Cardiac septum (tissue), 1 donor: Measurements from ENCODE around the gene ANXA2R. TPM values are rescaled to one million over a fixed set of nuclear protein-coding genes. Genes with fewer than 3 reads are reported as not detected.
"Not testable (repeated sequence)": the region's sequence is repeated elsewhere in the genome, so short reads cannot be mapped to it uniquely, and the experiment has no call there.

Source experiments
- DNase-seq: peaks from one replicate; pipeline ENCODE4 v3.0.0-alpha.2; 2020; ENCODE audit warnings: low spot score
- intact Hi-C: fragments of 100-400 bp; cut with DNase I; formaldehyde crosslinking; loops from one replicate; pipeline ENCODE4 v1.14.0; 2022
- total RNA-seq: library from RNA; stranded (reverse); fragmentation: NEBNext Ultra II Directional; extraction: Animal tissue kit (Norgen Biotek cat#: 25700); gene quantifications from one replicate; pipeline ENCODE4 v1.2.1, GENCODE V29; 2021
- donor health status: DM: no; HTN: no; CAD: no.

The ANXA2R gene
- total RNA-seq, 1 donor from 2014 or later = 1.2 TPM

DNA sequence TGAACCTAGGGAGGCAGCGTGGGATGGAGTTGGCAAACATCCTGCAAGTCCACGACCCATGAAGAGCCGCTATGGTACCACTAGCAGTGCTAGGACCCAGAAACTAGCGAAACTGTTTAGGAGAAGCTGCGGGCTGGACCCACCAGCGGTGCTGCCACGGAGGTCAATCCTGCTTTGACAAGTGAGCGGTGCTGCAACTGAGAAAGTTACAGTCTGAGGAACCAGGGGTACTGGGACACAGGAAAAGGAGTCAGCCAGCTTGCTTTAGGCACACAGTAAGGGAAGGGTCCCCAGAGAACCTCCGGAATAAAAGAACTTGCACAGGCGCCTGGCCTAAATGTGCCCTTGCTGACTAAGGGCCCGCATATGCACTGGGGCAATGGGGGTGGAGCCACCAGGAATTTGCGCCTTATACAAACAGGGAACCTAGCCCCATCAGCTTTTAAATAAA is 23.6 kb upstream of the ANXA2R start:
- intact Hi-C loops = no loop called here
- no peak for DNase-seq

DNA sequence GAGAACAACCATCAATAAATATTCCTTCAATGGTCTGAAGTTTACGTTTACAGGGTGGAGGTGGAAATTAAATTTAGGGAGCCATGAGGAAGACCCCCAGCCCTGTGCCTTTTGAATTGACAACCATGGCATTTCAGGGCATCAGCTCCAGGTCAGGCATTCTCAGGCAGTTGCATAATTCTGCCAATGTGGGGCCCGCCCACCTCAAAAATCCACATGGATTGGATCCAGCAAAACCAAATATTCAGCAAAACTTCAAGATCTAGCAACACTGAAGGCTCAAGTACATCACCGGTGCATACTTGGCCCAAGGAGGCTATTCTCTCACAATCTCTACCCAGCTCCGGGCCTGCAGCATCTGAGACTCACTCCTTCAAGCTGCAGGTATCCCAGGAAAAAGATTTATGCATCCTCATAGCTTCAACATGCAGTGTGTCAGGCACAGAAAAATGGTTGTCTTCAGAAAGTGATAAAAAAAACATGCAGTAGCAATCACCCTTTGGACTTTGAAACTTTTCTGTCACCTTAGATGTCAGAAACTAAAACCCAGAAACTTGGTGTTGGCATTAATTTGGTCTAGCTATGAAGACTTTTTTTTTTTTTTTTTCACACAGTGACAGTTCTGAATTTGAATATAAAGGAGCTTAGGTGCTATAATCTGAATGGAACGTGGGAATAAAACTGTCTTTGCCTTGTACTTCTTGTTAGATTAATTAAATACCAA is 21.4 kb upstream of the ANXA2R start:
- intact Hi-C loops = no loop called here
- no peak for DNase-seq

DNA sequence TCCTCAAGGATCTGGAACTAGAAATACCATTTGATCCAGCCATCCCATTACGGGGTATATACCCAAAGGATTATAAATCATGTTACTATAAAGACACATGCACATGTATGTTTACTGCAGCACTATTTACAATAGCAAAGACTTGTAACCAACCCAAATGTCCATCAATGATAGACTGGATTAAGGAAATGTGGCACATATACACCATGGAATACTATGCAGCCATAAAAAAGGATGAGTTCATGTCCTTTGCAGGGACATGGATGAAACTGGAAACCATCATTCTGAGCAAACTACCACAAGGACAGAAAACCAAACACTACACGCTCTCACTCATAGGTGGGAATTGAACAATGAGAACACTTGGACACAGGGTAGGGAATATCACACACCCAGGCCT is 19.9 kb upstream of the ANXA2R start:
- intact Hi-C loops = not testable (repeated sequence)

DNA sequence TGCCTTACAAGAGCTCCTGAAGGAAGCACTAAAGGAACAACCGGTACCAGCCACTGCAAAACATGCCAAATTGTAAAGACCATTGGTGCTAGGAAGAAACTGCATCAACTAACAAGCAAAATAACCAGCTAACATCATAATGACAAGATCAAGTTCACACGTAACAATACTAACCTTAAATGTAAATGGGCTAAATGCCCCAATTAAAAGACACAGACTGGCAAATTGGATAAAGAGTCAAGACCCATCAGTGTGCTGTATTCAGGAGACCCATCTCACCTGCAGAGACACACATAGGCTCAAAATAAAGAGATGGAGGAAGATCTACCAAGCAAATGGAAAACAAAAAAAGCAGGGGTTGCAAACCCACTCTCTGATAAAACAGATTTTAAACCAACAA is 15.0 kb upstream of the ANXA2R start:
- intact Hi-C loops, DNase-seq: not testable (repeated sequence)

More for the DNA sequence above, 19.9 kb upstream of the ANXA2R start:
- DNase-seq = not testable (repeated sequence)

DNA sequence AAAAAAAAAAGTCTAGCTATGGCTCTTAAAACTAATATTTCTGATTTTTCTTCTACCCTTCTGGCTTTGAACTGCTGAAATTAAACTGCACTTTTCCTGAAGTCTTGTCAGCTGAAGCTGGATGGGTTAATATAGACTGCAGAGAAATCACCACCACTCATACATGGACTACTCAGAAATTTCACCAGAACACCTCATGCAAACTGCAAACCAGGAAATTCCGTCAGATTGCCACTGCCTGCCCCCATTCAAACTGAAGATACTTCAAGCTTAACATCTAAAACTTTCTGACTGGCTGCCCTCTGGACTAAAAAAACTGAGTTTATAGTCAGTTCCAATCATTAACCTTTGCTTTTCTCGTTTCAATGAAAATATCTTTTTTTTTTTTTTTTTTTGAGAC is 11.6 kb upstream of the ANXA2R start:
- DNase-seq = no peak
- intact Hi-C loops = no loop called here

DNA sequence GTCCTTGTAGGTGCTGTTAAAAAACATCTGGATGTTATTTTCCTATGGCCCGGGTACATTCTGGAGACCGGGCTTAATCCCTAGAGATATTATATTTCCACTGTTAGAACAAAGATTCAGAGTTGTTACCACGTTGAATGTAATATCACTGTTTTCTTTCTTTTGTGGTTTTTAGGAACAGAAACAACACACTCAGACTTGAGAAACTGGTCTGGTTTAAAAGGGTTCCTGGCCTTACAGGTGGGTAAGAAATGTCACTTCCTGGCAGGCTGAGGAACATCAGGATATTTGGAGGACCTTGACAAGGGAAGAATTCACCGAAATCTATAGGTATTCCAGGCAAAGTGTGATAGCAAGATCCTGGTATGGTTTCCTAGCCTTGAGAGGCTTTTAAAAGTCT is 10.3 kb upstream of the ANXA2R start:
- DNase-seq = no peak
- intact Hi-C loops = no loop called here

DNA sequence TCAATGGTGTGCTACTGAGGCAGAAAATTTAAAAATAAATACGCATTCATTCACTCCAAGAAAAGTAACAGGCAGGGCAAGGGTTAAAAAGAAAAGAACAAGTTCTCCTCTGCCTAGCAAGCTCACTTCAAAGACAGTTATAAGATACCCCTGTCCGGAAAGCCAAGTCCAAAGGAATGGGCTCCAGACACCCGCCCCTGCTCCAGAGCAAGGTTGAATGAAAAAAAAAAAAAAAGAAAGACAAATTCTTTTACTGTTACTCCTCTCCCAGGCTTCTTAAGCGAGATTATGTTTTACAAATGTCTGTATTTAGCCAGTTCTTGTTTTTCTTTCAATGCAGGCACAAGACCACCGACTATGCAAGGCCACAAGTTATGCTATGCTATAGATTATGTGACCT is 9.1 kb upstream of the ANXA2R start:
- no peak for DNase-seq
- intact Hi-C loops = no loop called here

DNA sequence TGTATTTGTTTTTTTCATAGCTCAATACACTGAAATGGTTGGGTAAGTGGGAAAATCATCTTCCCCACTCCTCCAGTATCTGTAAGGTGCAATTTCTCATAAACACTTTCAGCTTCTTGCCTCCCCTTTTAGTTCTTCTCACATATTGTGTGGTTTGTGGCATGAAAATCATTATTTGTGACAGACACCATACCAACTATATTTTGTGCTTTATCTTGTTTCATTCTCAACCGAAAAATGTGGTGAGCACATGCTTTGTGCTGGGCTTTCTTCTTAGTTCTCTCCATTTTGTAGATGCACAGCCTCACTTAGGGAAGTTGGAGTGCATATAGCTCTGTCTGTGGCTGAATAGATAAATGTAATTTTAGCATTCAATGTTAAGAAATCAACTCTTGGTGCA is 6.4 kb upstream of the ANXA2R start:
- no peak for DNase-seq
- intact Hi-C loops = no loop called here

DNA sequence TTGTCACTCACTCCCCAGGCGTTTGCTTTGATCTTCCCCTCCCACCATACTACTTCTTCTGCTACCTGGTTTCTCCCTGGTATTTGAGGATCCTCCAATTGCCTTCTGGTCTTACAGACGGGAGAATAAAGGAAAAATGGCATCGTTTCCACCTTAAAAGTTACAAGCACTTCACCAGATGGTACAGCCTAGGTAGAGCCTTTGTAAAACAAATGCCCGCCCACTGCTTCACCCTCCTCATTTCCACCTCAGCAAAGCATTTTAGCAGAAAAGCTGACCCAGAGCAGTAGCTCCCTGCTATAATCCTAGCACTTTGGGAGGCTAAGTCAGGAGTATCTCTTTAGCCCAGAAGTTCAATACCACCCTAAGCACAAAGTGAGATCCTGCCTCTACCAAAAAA is 5.1 kb upstream of the ANXA2R start:
- intact Hi-C loops = no loop called here
- no peak for DNase-seq

DNA sequence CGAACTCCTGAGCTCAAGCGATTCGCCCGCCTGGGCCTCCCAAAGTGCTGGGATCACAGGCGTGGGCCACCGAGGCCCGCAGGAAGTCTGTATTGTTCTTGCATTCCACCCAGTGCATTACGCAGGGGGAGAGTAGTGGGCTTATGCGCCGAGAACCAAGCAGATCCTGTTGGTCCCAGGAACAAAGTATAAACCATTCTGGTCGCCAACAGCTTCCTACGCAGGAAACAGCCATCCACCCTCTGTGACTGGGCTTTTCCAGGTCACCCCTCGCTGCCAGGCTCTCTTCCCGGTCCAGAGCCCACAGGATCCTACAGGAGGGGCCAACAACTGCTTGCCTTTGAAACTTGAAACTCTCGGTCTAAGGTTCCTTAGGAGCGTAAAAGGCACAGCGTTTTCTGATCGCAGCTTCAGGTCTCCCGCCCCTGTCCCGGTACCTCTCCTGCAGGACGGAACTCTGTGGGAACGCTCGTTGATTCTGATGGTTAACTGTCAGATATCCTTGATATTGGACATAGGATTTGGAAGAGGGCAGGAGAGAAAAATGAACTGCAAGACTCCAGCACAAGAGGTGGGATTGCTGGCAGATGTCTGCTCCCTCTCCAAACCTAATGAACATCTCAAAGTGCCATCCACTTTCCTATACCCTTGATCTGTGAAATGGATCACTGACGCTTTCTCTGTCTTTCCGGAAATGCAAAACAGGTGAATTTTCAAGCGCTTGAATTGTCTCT is 4.2 kb upstream of the ANXA2R start:
- intact Hi-C loops = loop anchor here (5.0 kb wide), 2 partner anchors 37 to 137 kb away; no protein-coding TSS in a partner anchor
- DNase-seq = no peak

DNA sequence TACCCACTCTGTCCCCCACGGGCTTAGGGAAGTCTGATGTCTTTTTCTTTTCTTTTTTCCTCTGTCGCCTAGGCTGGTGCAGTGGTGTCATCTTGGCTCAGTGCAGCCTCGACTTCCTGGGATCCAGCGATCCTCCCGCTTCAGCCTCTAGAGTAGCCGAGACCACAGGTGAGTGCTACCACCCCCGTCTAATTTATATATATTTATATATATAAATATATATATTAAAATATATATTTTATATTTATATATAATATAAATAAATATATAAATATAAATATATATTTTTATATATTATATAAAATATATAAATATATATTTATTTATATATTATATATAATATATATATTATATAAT is 3.3 kb upstream of the ANXA2R start:
- DNase-seq = no peak
- intact Hi-C loops = loop anchor here (5.0 kb wide), 2 partner anchors 36 to 136 kb away; no protein-coding TSS in a partner anchor

DNA sequence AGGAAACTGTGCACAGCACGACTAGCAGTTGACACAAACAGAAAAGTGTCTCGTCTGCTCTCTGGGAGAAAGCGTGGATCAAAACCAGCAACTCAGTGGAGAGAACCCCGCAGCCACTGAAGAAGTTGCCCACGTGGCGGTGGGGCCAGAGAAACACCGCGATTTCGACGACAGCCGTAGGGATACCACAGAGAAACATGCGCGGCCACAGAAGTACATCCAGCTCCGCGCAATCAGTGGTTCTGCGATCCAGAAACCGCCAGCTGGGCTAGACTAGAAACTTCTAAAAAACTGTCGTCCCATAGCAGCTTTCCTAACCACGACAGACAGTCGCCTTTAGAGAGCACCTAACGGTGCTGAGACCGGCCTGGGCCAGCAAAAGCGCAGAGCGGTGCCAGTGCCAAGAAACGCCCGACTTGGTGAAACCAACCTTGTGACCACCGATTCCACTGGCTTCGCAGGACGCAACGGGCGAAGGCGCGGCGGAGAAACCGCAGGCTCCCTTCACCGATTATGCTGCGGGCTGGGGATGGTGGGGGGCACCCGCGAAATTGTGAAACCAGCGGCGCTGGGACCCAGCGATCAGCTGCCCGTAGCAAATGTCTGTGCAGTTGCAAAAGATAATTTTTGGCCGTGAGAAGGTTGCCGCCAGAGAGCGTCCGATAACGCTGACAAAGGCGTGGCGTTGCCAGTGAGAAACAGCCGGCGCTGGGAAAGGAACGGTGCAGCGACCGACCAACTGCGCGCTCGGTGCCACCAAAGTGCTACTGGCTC is 2.7 kb upstream of the ANXA2R start:
- DNase-seq = no peak
- intact Hi-C loops = loop anchor here (1.0 to 5.0 kb wide), 3 partner anchors 23 to 136 kb away; no protein-coding TSS in a partner anchor

DNA sequence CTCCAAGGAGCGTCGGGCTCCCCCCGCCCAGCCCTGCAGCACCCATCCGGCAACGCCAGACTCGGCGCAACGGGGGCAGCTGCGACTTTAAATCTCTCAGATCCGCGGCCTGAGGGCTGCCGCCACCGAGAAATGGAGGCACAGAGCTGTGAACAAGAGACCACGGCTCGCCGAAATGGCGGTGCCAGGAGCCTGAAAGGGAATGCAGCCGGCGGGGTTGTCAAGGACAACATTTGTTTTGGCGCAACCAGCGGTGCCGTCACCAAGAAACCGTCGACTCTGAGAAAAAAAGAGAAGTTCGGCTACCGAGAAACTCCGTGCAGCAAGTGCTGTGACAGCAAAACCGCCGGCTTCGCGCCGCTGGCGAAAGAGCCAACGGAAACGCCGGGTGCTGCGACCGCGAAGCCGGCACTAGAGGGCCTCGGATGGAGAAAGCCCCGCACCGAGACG is 2.1 kb upstream of the ANXA2R start:
- intact Hi-C loops = loop anchor here (1.0 to 5.0 kb wide), 3 partner anchors 24 to 135 kb away; no protein-coding TSS in a partner anchor
- peak; percentile 87 for DNase-seq

DNA sequence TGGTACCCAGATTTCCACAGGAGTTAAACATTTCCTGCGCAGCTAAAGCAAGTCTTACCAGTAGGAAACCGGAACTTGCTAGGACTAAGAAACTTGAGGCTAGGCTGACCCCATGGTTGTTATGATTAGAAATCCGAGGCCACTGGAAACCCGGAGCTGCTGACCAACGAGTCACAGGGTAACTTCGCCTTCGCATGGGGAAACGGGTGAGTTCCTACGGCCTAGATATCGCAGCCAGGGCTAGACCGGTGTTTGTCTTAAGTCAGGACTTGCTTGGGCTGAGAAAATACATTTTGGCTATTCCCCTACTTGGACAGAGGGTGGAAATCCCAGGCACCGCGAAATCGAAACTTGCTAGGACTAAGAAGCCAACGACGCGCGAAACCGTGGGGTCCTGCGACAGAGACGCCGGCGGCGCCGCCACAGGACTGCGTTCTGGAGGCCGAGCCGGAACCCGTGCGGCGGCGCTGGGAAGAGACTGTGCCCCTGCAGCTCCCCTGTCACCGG is 1.6 kb upstream of the ANXA2R start:
- intact Hi-C loops = loop anchor here (1.0 to 5.0 kb wide), 4 partner anchors 25 to 134 kb away; no protein-coding TSS in a partner anchor
- peak; percentile 80 for DNase-seq

DNA sequence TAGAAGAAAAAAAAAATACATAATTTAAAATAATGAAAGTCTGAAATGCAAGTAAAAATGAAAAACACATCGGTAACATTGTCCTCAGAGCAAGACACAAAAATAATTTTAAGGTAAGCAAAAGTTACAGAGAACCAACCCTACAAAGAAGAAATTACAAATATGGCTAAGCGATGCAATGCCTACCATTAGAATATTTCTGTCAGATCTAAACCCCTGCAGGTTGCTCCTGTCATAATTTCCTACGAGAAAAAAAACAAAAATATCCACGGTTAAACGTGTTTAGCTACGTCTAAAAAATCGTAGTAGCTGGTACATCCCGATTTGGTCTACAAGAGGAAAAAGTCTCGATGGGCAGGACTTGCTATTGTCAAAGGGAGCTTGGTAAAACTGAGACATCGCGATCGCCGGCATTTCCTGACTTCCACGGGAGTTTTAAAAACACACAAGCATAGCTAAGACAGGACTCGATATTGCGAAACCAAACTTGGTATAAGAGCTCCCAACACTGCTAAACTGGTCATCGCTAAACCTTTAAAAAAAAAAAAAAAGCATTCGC is 1.1 kb upstream of the ANXA2R start:
- DNase-seq = no peak
- intact Hi-C loops = loop anchor here (2.0 to 5.0 kb wide), 3 partner anchors 34 to 134 kb away; no protein-coding TSS in a partner anchor

DNA sequence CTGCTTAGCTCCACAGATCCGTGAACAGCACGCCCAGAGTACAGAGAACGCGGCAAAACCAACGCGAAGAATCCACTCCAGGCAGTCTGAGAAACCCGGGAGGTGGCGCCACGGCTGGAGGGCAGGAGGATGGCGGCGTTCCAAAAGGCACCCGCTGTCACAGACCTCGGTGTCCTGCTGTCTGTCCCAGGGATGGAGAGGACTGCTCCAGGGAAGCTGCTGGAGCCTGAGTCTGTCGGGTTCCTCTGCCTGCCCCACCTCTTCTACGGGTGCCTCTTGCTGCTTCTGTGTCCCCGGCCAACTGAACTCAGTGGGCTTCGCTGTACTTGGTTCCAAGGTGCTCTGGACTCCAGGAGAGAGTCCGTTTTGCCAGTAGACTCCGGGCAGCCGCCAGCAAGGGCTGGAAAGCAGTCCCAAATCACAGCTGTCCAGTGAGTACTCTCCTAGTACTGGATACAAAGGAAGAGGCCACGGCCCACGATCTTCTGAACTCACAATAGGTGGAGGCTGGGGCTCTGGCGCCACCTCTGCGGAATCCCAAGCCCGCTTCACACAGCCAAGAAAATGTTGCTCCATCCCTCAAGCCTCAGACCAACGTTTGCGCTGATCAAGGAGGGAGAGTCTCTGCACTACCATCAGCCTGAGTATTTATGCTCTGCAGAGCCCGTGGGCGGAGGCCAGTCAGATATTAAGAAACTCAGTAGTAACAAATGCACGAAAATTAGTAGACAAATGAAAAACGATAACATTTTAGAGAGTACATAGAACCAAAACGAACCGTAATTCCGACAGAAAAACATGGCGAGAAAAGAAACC is 440 bp downstream of the ANXA2R start:
- intact Hi-C loops = loop anchor here (1.0 to 5.0 kb wide), 5 partner anchors 21 to 132 kb away; no protein-coding TSS in a partner anchor
- peak; percentile 88 for DNase-seq

DNA sequence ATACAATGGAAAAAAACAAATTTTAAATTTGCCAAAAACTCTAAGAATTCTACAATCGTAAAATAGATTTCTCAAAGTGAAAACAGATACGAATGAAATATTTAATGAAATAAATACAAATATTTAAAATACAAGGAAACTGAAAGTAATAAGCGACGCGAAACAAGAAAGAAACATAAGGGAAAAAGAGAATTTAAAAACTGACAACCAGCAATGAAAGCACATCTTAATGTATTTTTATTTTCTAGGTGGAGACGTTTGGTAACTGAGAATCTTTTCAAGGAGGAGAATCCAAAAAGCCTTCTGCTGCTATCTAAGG is 1.0 kb downstream of the ANXA2R start:
- intact Hi-C loops = no loop called here
- DNase-seq = no peak

DNA sequence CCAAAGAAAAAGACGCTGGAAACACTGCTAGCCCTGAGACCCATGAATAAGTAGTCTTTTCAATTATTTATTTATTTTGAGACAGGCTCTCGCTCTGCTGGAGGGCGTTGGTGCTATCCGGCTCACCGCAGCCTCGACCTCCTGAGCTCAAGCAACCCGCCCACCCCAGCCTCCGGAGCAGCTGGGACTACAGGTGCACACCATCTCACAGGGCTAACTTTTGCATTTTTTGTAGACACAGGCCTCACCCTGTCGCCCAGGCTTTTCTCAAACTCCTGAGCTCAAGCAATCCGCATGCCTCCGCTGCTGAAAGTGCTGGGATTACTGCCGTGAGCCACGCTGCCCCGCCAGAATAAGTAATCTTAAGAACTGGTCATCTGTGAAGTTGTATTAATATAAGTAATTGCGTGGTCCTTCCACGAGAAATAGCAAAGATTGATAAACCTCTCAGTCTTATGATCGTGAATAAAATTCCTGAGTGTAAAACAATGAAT is 1.6 kb downstream of the ANXA2R start:
- intact Hi-C loops = no loop called here
- no peak for DNase-seq
